GM12891 (cell line): ENCODE data around the gene DOK3.

Experiments used
- DNase-seq: peaks from one replicate; pipeline ENCODE4 v3.0.0; 2011; ENCODE audit warnings: low spot score; ENCODE audit not compliant: insufficient read length
- FAIRE-seq: peaks from 2 replicates; lab custom pipeline; 2011; peaks lifted over from hg19 to GRCh38; lab: Jason Lieb, UNC
- PAX5 ChIP-seq: IDR thresholded peaks from 2 replicates; pipeline ENCODE4 v1.6.1; 2011; ENCODE audit warnings: low read length, moderate library complexity, mild to moderate bottlenecking; ENCODE audit not compliant: insufficient read depth, severe bottlenecking
- POLR2A ChIP-seq: IDR thresholded peaks from 2 replicates; pipeline ENCODE4 v1.6.1; 2011; ENCODE audit warnings: low read depth, low read length, control low read depth
- POLR2AphosphoS5 ChIP-seq: IDR thresholded peaks from 2 replicates; pipeline ENCODE4 v1.6.1; 2011; ENCODE audit warnings: low read depth, low read length, control low read depth
- POU2F2 ChIP-seq: IDR thresholded peaks from 2 replicates; pipeline ENCODE4 v1.6.1; 2011; ENCODE audit warnings: low read depth, mild to moderate bottlenecking, control low read depth, low read length, moderate library complexity
- SPI1 ChIP-seq: IDR thresholded peaks from 2 replicates; pipeline ENCODE4 v1.6.1; 2011; ENCODE audit warnings: low read depth, low read length, control low read depth
- TAF1 ChIP-seq: IDR thresholded peaks from 2 replicates; pipeline ENCODE4 v1.6.1; 2011; ENCODE audit warnings: low read depth, low read length, control low read depth

The DOK3 gene

GRCh38 chr5:177548495-177548894 lies 38.9 kb upstream of the DOK3 start:
- DNase-seq, result no peak
- TF ChIP-seq POLR2AphosphoS5 (no peak), TAF1 (no peak), POLR2A (no peak)
- no peak for FAIRE-seq

DNA sequence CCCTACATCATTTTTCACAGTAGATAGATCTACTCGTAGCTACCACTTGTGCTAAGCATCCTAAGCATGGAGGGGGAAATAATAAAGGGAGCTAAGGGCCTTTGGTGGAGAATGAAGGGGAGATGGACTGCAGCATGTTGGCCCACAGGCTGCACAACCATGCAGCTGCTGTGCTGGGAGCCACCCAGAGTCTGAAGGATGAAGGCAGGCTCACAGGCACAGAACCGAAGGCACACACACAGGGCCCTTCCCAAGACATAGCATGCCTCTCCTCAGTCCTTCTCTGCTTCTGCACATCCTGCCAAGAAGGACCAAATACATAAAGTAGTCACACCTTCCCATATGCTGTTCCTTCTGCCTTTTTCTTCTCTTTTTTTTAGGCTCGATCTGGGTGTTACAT lies 38.1 kb upstream of the DOK3 start:
- no peak for FAIRE-seq

GRCh38 chr5:177546258-177546741 lies 36.7 kb upstream of the DOK3 start:
- no peak for DNase-seq
- TF ChIP-seq POLR2AphosphoS5 (no peak), POLR2A (no peak), PAX5 (no peak), SPI1 (no peak), POU2F2 (no peak), TAF1 (no peak)
- no peak for FAIRE-seq

More for the DNA sequence above, 38.1 kb upstream of the DOK3 start:
- TF ChIP-seq SPI1, result no peak
- no peak for TF ChIP-seq POLR2A
- TF ChIP-seq TAF1, result no peak
- TF ChIP-seq POU2F2, result no peak
- TF ChIP-seq POLR2AphosphoS5, result no peak
- no peak for TF ChIP-seq PAX5
- DNase-seq, result no peak

DNA sequence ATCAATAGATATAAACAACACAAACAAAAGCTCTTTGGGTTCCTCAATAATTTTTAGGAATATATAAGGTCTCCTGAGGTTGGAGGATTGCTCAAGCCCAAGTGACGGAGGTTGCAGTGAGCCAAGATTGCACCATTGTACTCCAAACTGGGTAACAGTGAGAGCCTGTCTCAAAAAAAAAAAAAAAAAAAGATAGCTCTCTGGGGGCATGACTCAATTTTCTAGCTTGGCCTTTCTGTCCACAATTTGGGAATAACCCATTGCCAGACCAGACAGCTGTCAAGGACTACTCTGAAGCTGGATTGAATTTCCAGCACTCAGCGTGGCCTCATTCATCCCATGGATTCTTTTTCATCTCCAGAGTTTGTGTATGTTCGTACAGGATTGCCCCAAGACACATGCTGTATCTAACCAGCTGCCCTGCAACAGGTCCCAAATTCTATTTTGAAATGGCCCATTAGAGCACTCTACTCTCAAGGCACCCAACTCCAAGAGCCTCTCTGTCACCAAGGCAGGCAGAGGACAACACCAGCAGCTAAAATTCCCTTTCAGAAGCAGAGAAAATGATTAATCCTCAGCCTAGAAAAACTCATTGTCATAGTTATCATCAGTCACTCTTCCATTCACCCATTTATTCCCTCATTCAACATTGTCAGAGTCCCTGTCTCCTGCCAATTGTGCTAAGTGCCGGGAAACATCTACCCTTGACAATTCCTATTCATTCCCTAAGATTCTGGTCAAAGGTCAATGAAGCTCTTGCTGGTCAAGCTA lies 36.0 kb upstream of the DOK3 start:
- DNase-seq (no peak), FAIRE-seq (no peak)
- TF ChIP-seq TAF1 (no peak), POU2F2 (no peak), PAX5 (no peak), SPI1 (no peak), POLR2A (no peak), POLR2AphosphoS5 (no peak)

- FAIRE-seq, result no peak
- TF ChIP-seq POLR2AphosphoS5, result no peak
- TF ChIP-seq SPI1, result no peak
- no peak for TF ChIP-seq PAX5
- TF ChIP-seq TAF1, result no peak
- TF ChIP-seq POU2F2, result no peak
- TF ChIP-seq POLR2A, result no peak
- no peak for DNase-seq
Observed at GRCh38 chr5:177542816-177543465, 33.3 kb upstream of the DOK3 start.

DNA sequence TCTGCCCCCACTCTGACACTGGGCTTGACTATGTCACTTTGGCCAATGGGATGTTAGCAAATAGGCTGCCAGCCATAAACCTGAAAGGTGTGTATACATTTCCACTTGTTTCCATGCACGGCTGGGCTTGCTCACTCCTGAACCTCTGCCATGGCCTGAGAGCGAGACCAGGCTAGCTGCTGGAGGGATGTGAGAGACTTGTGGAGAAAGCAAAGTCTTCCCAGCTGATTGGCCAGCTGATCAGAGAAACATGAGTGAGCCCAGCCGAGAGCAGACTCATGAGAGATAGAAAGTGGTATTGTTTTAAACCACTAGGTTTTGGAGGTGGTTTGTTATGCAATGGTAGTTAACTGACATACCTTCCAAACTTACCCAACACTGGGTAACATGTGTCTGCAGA lies 30.8 kb upstream of the DOK3 start:
- DNase-seq, result no peak
- no peak for FAIRE-seq
- TF ChIP-seq POLR2A (no peak), POLR2AphosphoS5 (no peak), SPI1 (no peak), TAF1 (no peak), POU2F2 (no peak), PAX5 (no peak)

DNA sequence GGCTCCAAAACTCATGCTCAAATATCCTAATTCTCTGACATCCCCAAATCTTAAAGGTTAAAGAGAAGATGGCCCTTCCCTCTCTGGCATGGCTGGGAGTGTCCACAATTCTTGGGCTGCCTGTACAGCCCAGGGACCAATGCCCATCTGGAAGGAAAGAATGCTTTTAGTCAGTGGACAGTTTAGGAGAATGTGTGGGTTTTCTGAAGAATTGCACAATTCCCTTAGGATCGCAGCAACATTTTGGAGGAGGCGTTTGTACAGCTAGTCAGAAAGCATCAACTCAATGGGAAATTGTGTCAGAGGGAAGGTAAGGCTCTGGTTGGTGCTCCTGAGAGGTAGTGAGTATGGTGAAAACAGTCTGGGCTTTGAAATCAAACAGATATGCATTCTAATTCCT lies 29.8 kb upstream of the DOK3 start:
- TF ChIP-seq PAX5, result no peak
- no peak for TF ChIP-seq POLR2A
- TF ChIP-seq TAF1, result no peak
- no peak for TF ChIP-seq POLR2AphosphoS5
- no peak for TF ChIP-seq SPI1
- no peak for TF ChIP-seq POU2F2
- DNase-seq, result no peak
- no peak for FAIRE-seq

DNA sequence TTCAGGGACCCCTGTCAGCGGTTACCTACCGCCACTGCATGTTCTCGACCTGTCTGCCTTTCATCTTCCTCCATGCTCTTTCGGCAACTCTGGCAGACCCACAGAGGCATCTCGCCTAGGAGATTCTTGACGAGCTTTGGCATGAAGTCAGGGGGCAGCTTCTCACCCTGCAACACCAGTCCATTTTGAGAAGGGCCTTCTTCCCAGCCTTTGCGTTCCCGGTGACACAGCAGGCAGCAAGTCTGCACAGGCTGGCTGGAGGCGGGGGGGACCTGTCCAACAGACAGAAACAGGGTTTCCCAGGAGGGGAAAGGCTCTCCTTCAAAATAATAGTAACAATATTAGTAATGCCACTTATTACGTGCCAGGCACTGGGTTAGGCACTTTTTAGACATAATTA lies 29.2 kb upstream of the DOK3 start:
- DNase-seq, result no peak
- no peak for FAIRE-seq
- TF ChIP-seq POLR2AphosphoS5 (no peak), POLR2A (no peak), POU2F2 (no peak), PAX5 (no peak), SPI1 (no peak), TAF1 (no peak)
